AG04450 (cell line): ENCODE results near the gene ENOX1. TPM values are rescaled to one million over a fixed set of nuclear protein-coding genes. Genes with fewer than 3 reads are reported as not detected.
A peak's percentile ranks its signal among the peaks of the same experiment; 100 is the strongest.

ENCODE experiments used
- CTCF ChIA-PET: fragments of 300-600, 350-600 bp; formaldehyde crosslinking; extraction: SDS; loops from one replicate; lab custom pipeline; 2022; ENCODE audit warnings: antibody characterized with exemption, inconsistent platforms; lab: Charles Lee
- POLR2A ChIA-PET: fragments of 350-600 bp; formaldehyde crosslinking; extraction: SDS; loops from one replicate; lab custom pipeline; 2021; ENCODE audit warnings: antibody characterized with exemption, inconsistent platforms; lab: Yijun Ruan, JAX
- DNase-seq: peaks from one replicate; pipeline ENCODE4 v3.0.0-alpha.2; 2011; ENCODE audit warnings: low read depth, low spot score
- H3K27ac ChIP-seq: one replicate; pipeline ENCODE4 v1.5.1; 2012; ENCODE audit warnings: low read depth, low read length, control low read depth
- H3K27me3 ChIP-seq: one replicate; pipeline ENCODE4 v1.6.0; 2012; ENCODE audit warnings: low read length; ENCODE audit not compliant: control insufficient read depth, insufficient read depth
- H3K4me3 ChIP-seq: 2 replicates; pipeline ENCODE4 v1.5.1; 2011; ENCODE audit warnings: mild to moderate bottlenecking, low read depth, low read length, control low read depth
- H3K9me3 ChIP-seq: 2 replicates; pipeline ENCODE4 v1.5.1; 2012; ENCODE audit warnings: low read length; ENCODE audit not compliant: control insufficient read depth, insufficient read depth
- CTCF ChIP-seq: IDR thresholded peaks from 2 replicates; pipeline ENCODE4 v1.5.1; 2011; ENCODE audit warnings: low read depth, low read length, control low read depth, inconsistent platforms
- polyA plus RNA-seq: library from polyadenylated mRNA; depleted of rRNA; stranded (reverse); fragments of >200 nt; gene quantifications from 2 replicates; pipeline ENCODE4 v1.2.3, GENCODE V29; 2011

Gene ENOX1
- polyA plus RNA-seq, 1 experiment, result 3.9 TPM

GRCh38 chr13:43339145-43339804 is 447.5 kb downstream of the ENOX1 start:
- peak overlapping the region; percentile 11 for H3K27ac ChIP-seq
- no peaks in the 10 kb centered on the region for H3K9me3 ChIP-seq
- ChIA-PET POLR2A (no interaction called here), CTCF (no interaction called here)
- no peaks in the 10 kb centered on the region for H3K27me3 ChIP-seq
- H3K4me3 ChIP-seq, result no peak overlapping the region
- no peak for DNase-seq
- TF ChIP-seq CTCF, result no peak

- POLR2A ChIA-PET, result interaction anchor here (0.7 kb wide), 1 partner anchor 15 kb away, joined by 6 read pairs; no protein-coding TSS in a partner anchor
- no peak for TF ChIP-seq CTCF
- H3K27ac ChIP-seq, result no peak overlapping the region
- CTCF ChIA-PET, result no interaction called here
- H3K9me3 ChIP-seq, result no peaks in the 10 kb centered on the region
- DNase-seq, result no peak
- no peak overlapping the region for H3K4me3 ChIP-seq
- H3K27me3 ChIP-seq, result no peaks in the 10 kb centered on the region
Measured at GRCh38 chr13:43335764-43336163, 451.0 kb downstream of the ENOX1 start.

- TF ChIP-seq CTCF, result no peak
- H3K27ac ChIP-seq, result no peak overlapping the region
- ChIA-PET POLR2A (no interaction called here), CTCF (no interaction called here)
- no peak overlapping the region for H3K4me3 ChIP-seq
- DNase-seq, result no peak
- H3K9me3 ChIP-seq, result no peaks in the 10 kb centered on the region
- no peaks in the 10 kb centered on the region for H3K27me3 ChIP-seq
Measured at GRCh38 chr13:43333176-43333575, 453.6 kb downstream of the ENOX1 start.

- ChIA-PET CTCF (no interaction called here), POLR2A (no interaction called here)
- TF ChIP-seq CTCF, result no peak
- no peak for DNase-seq
- Histone ChIP-seq H3K27me3 (no peaks in the 10 kb centered on the region), H3K4me3 (no peak overlapping the region), H3K9me3 (no peaks in the 10 kb centered on the region), H3K27ac (no peak overlapping the region)
Measured at GRCh38 chr13:43331672-43332071, 455.1 kb downstream of the ENOX1 start.

GRCh38 chr13:43329702-43330101 is 457.1 kb downstream of the ENOX1 start:
- TF ChIP-seq CTCF, result no peak
- Histone ChIP-seq H3K27me3 (no peaks in the 10 kb centered on the region), H3K27ac (no peak overlapping the region), H3K9me3 (no peaks in the 10 kb centered on the region), H3K4me3 (no peak overlapping the region)
- ChIA-PET POLR2A (no interaction called here), CTCF (no interaction called here)
- DNase-seq, result no peak
